ENCODE results near the gene SBF2.

DNA sequence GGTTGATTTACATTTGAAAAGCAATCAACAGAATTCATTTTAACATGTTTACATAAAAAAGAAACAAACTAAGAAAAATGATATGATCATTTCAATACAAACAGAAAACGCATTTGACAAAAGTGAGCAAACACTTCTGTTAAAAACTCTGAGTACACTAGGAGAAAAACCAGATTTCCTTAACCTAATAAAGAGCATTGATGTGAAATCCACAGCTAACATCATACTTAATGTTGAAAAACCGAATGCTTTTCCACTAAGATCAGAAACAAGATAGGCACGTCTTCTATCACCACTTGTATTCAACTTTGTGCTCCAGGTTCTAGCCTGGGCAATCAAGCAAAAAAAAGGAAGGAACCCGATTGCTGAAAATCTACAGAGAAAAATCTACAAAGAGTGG is 227.6 kb downstream of the SBF2 start:
- TF ChIP-seq POLR2A (IDR thresholded peaks at IDR 0.05; ENCODE audit: low read depth, low read length) (no peak), POLR2AphosphoS5 (IDR thresholded peaks at IDR 0.05; ENCODE audit: low read depth, low read length) (no peak), TAF1 (IDR thresholded peaks at IDR 0.05; ENCODE audit: borderline replicate concordance, low read depth, low read length) (no peak)

Measured in GM12892 (cell line).